PC-3 (cell line): ENCODE data around the gene TRIM38. TPM values are rescaled to one million over a fixed set of nuclear protein-coding genes. Genes with fewer than 3 reads are reported as not detected.

ENCODE experiments used
- ATAC-seq: fragments of 200-7000 bp; cut with Tn5 transposase; 2 replicates; pipeline ENCODE4 v1.9.1; 2020; ENCODE audit warnings: mild to moderate bottlenecking, moderate library complexity
- BruUV-seq: library from RNA; stranded (reverse); fragments of 400-500 nt; replicated peaks from 2 replicates; lab custom pipeline; 2021; lab: Mats Ljungman, UMichigan
- CTCF ChIA-PET: fragments of 300-600 bp; sonication (Branson Sonifier 250); formaldehyde crosslinking; loops from one replicate; lab custom pipeline; 2022; ENCODE audit warnings: antibody characterized with exemption; lab: Charles Lee
- POLR2A ChIA-PET: fragments of 300-600 bp; sonication (Branson Sonifier 250); formaldehyde crosslinking; loops from one replicate; lab custom pipeline; 2022; ENCODE audit warnings: antibody characterized with exemption; ENCODE audit not compliant: unreplicated experiment; lab: Charles Lee
- DNase-seq: peaks from one replicate; pipeline ENCODE4 v3.0.0-alpha.2; 2015
- H2AFZ ChIP-seq: fragments of 300-600 bp; sonication (generic); 2 replicates; pipeline ENCODE4 v1.6.0; 2016; ENCODE audit warnings: antibody characterized with exemption, low read length
- H3F3A ChIP-seq: fragments of 300-600 bp; sonication (generic); one replicate; pipeline ENCODE4 v1.6.0; 2017; ENCODE audit warnings: antibody characterized with exemption, low read length, control low read depth, mild to moderate bottlenecking; ENCODE audit not compliant: unreplicated experiment
- H3K27ac ChIP-seq: fragments of 300-600 bp; sonication (generic); 2 replicates; pipeline ENCODE4 v1.5.1; 2016; ENCODE audit warnings: mild to moderate bottlenecking, low read length
- H3K27me3 ChIP-seq: fragments of 300-600 bp; sonication (generic); 2 replicates; pipeline ENCODE4 v1.6.1; 2016; ENCODE audit warnings: low read length, mixed read lengths
- H3K36me3 ChIP-seq: fragments of 300-600 bp; sonication (generic); 2 replicates; pipeline ENCODE4 v1.6.1; 2016; ENCODE audit warnings: low read depth, mixed run types, low read length, mixed read lengths
- H3K4me1 ChIP-seq: fragments of 300-600 bp; sonication (generic); 2 replicates; pipeline ENCODE4 v1.5.1; 2016; ENCODE audit warnings: low read length; ENCODE audit not compliant: insufficient read depth
- H3K4me2 ChIP-seq: fragments of 300-600 bp; sonication (generic); 2 replicates; pipeline ENCODE4 v1.6.0; 2016; ENCODE audit warnings: low read length
- H3K4me3 ChIP-seq: fragments of 300-600 bp; sonication (generic); 2 replicates; pipeline ENCODE4 v1.5.1; 2016; ENCODE audit warnings: mild to moderate bottlenecking, low read length, mixed read lengths
- H3K79me2 ChIP-seq: fragments of 300-600 bp; sonication (generic); 2 replicates; pipeline ENCODE4 v1.6.1; 2017; ENCODE audit warnings: low read length, mixed read lengths
- H3K9ac ChIP-seq: fragments of 300-600 bp; sonication (generic); 2 replicates; pipeline ENCODE4 v1.6.0; 2016; ENCODE audit warnings: mild to moderate bottlenecking, low read length
- H3K9me2 ChIP-seq: fragments of 300-600 bp; sonication (generic); replicated peaks from 2 replicates; pipeline ENCODE4 v1.6.1; 2016; ENCODE audit warnings: mixed run types, low read length, mixed read lengths
- H3K9me3 ChIP-seq: fragments of 300-600 bp; sonication (generic); 2 replicates; pipeline ENCODE4 v1.6.1; 2016; ENCODE audit warnings: low read length, mixed read lengths
- H4K20me1 ChIP-seq: fragments of 300-600 bp; sonication (generic); 2 replicates; pipeline ENCODE4 v1.6.1; 2016; ENCODE audit warnings: low read length, mixed read lengths
- CTCF ChIP-seq: fragments of 300-600 bp; sonication (generic); conservative IDR thresholded peaks from 2 replicates; pipeline ENCODE4 v1.5.1; 2017; ENCODE audit warnings: antibody characterized with exemption, low read depth, mild to moderate bottlenecking, low read length
- EZH2 ChIP-seq: fragments of 300-600 bp; sonication (generic); IDR thresholded peaks from one replicate; pipeline ENCODE4 v1.6.1; 2017; ENCODE audit warnings: antibody characterized with exemption, mild to moderate bottlenecking, low read length; ENCODE audit not compliant: unreplicated experiment
- EZH2phosphoT487 ChIP-seq: fragments of 300-600 bp; sonication (generic); IDR thresholded peaks from 2 replicates; pipeline ENCODE4 v1.6.1; 2018; ENCODE audit warnings: mild to moderate bottlenecking, antibody characterized with exemption, low read length, borderline replicate concordance
- intact Hi-C: fragments of 100-400 bp; cut with micrococcal nuclease; formaldehyde crosslinking; loops from 2 replicates; pipeline ENCODE4 v1.9.0; 2023
- total RNA-seq: library from RNA; depleted of rRNA; stranded (reverse); fragments of >200 nt; gene quantifications from 2 replicates; pipeline ENCODE4 v1.2.3, GENCODE V29; 2014

TRIM38 gene
- total RNA-seq, 1 experiment from 2014 or later, result 5.6 TPM

- no peak for DNase-seq
- ChIA-PET CTCF (no interaction called here), POLR2A (no interaction called here)
- Histone ChIP-seq H3K4me2 (no peak overlapping the region), H3K9me3 (no peaks in the 10 kb centered on the region), H3K9me2 (no peaks in the 10 kb centered on the region), H3K79me2 (no peaks in the 10 kb centered on the region), H3K36me3 (no peaks in the 10 kb centered on the region), H3K9ac (no peak overlapping the region), H3F3A (no peaks in the 10 kb centered on the region), H2AFZ (no peak overlapping the region), H4K20me1 (no peaks in the 10 kb centered on the region), H3K27me3 (peaks cover 16% of the 10 kb centered on the region; the same call in 1 of the 2 replicates), H3K27ac (no peak overlapping the region), H3K4me3 (no peak overlapping the region), H3K4me1 (no peaks in the 10 kb centered on the region)
- intact Hi-C loops, result no loop called here
- ATAC-seq, result no peak
- BruUV-seq, result no TSS peak
- no peak for TF ChIP-seq CTCF
- no peak for TF ChIP-seq EZH2phosphoT487
- TF ChIP-seq EZH2, result no peak
Observed at GRCh38 chr6:25916330-25916729, 46.3 kb upstream of the TRIM38 start.

- Histone ChIP-seq H3K79me2 (no peaks in the 10 kb centered on the region), H3K4me1 (no peaks in the 10 kb centered on the region), H3K9me2 (no peaks in the 10 kb centered on the region), H3K27ac (no peak overlapping the region), H3K4me2 (no peak overlapping the region), H2AFZ (no peak overlapping the region), H3K9ac (no peak overlapping the region), H3K9me3 (no peaks in the 10 kb centered on the region), H3K36me3 (no peaks in the 10 kb centered on the region), H3F3A (no peaks in the 10 kb centered on the region), H3K4me3 (no peak overlapping the region), H4K20me1 (no peaks in the 10 kb centered on the region), H3K27me3 (peaks cover 16% of the 10 kb centered on the region; the same call in 1 of the 2 replicates)
- BruUV-seq, result no TSS peak
- POLR2A ChIA-PET, result no interaction called here
- ATAC-seq (no peak), DNase-seq (no peak)
- TF ChIP-seq EZH2 (no peak), CTCF (no peak), EZH2phosphoT487 (no peak)
- intact Hi-C loops, result no loop called here
- CTCF ChIA-PET, result no interaction called here
Observed at GRCh38 chr6:25916789-25917490, 45.7 kb upstream of the TRIM38 start.

- Histone ChIP-seq H3K4me3 (no peak overlapping the region), H3K4me1 (no peaks in the 10 kb centered on the region), H3K9ac (no peak overlapping the region), H3K9me3 (no peaks in the 10 kb centered on the region), H3K4me2 (no peak overlapping the region), H3F3A (no peaks in the 10 kb centered on the region), H4K20me1 (no peaks in the 10 kb centered on the region), H3K27me3 (peaks cover 13% of the 10 kb centered on the region; the same call in 1 of the 2 replicates), H2AFZ (no peak overlapping the region), H3K36me3 (no peaks in the 10 kb centered on the region), H3K9me2 (no peaks in the 10 kb centered on the region), H3K27ac (no peak overlapping the region), H3K79me2 (no peaks in the 10 kb centered on the region)
- no peak for ATAC-seq
- ChIA-PET CTCF (no interaction called here), POLR2A (no interaction called here)
- no TSS peak for BruUV-seq
- no peak for DNase-seq
- intact Hi-C loops, result no loop called here
- TF ChIP-seq CTCF, result no peak
- TF ChIP-seq EZH2, result no peak
- no peak for TF ChIP-seq EZH2phosphoT487
Observed at GRCh38 chr6:25918083-25918683, 44.4 kb upstream of the TRIM38 start.
